Measurements from ENCODE around the gene TTLL5. TPM values are rescaled to one million over a fixed set of nuclear protein-coding genes. Genes with fewer than 3 reads are reported as not detected.

The TTLL5 gene
- total and polyA plus RNA-seq, 2 of the 13 experiments (the other 11 are each of a cell fraction or from before 2014, with no cell fraction given), result 11.8 to 18.8 TPM

DNA sequence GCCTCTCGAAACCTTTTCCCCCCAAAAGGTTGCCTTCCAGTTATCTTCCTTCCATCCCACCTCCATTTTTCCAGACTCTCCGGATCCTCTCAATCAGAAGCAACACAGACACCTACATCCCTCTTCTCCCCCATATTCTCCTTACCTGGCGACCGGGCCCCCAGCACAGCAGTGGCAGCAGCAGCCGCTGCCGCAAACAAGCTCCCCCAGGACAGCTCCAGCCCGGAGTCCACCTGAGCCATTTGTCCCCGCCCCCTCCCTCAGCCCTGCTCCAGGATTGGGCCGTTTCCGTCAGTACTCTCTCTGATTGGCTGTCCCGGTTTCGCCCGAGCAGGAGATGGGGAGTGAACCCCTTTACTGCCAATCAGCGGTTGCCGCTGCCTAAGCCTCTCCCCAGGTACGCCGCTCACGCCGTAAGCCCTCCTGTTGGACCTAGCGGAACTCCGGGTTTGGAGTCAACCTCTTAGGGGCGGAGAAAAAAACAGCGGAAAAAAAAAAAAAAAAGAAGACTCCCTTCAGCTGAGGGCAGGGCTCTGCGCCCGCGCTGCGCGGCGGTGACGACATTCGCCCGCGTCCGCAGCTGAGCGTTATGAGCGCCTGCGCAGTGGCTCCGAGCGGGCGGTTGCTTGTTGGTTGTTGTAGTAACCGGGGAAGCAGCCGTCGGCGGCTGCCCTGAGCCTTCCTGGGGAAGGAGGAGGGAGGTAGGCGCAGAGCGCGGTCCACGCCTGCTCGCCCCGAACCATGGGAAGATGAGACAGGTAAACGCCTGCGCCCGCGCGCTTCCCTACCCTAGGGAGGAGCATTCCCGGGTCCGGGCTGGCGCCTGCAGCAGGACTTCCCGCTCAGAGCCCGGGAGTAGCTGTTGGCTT, at the start of gene TTLL5, which contains the start of gene ERG28 (continued):
- TF ChIP-seq, protein P1, sequence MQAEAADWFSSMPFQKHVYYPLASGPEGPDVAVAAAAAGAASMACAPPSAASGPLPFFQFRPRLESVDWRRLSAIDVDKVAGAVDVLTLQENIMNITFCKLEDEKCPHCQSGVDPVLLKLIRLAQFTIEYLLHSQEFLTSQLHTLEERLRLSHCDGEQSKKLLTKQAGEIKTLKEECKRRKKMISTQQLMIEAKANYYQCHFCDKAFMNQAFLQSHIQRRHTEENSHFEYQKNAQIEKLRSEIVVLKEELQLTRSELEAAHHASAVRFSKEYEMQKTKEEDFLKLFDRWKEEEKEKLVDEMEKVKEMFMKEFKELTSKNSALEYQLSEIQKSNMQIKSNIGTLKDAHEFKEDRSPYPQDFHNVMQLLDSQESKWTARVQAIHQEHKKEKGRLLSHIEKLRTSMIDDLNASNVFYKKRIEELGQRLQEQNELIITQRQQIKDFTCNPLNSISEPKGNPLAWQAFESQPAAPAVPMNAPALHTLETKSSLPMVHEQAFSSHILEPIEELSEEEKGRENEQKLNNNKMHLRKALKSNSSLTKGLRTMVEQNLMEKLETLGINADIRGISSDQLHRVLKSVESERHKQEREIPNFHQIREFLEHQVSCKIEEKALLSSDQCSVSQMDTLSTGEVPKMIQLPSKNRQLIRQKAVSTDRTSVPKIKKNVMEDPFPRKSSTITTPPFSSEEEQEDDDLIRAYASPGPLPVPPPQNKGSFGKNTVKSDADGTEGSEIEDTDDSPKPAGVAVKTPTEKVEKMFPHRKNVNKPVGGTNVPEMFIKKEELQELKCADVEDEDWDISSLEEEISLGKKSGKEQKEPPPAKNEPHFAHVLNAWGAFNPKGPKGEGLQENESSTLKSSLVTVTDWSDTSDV (CRISPR knock-in tag; IDR thresholded peaks at IDR 0.05), result no peak
- TF ChIP-seq U2AF1 (optimal IDR thresholded peaks at IDR 0.05; ENCODE audit: low read depth, low read length) (no peak), ZNF331 (CRISPR knock-in tag; IDR thresholded peaks at IDR 0.05) (peak; percentile 37; the same call in 1 of the 2 replicates), ZNF138 (CRISPR knock-in tag; IDR thresholded peaks at IDR 0.05; ENCODE audit: low read depth) (no peak), ZNF496 (CRISPR knock-in tag; IDR thresholded peaks at IDR 0.05; ENCODE audit: insufficient replicate concordance) (no peak), NR1H2 (CRISPR knock-in tag; IDR thresholded peaks at IDR 0.05; ENCODE audit: borderline replicate concordance, low read depth) (no peak), ZFP90 (CRISPR knock-in tag; IDR thresholded peaks at IDR 0.05; ENCODE audit: borderline replicate concordance) (no peak; the same call in 1 of the 2 replicates), KDM2A (CRISPR knock-in tag; IDR thresholded peaks at IDR 0.05; ENCODE audit: borderline replicate concordance, low read depth) (peak; percentile 88), ZMYM3 (CRISPR knock-in tag; IDR thresholded peaks at IDR 0.05) (no peak), ZNF354B (CRISPR knock-in tag; IDR thresholded peaks at IDR 0.05) (no peak), ZNF256 (CRISPR knock-in tag; conservative IDR thresholded peaks at IDR 0.05) (no peak), ZNF891 (CRISPR knock-in tag; IDR thresholded peaks at IDR 0.05) (no peak), MAF1 (CRISPR knock-in tag; IDR thresholded peaks at IDR 0.05; ENCODE audit: borderline replicate concordance) (no peak), XRCC5 (optimal IDR thresholded peaks at IDR 0.05; ENCODE audit: low read length) (peak; percentile 29)
- TF ChIP-seq, protein P2, sequence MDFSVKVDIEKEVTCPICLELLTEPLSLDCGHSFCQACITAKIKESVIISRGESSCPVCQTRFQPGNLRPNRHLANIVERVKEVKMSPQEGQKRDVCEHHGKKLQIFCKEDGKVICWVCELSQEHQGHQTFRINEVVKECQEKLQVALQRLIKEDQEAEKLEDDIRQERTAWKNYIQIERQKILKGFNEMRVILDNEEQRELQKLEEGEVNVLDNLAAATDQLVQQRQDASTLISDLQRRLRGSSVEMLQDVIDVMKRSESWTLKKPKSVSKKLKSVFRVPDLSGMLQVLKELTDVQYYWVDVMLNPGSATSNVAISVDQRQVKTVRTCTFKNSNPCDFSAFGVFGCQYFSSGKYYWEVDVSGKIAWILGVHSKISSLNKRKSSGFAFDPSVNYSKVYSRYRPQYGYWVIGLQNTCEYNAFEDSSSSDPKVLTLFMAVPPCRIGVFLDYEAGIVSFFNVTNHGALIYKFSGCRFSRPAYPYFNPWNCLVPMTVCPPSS (IDR thresholded peaks at IDR 0.05), result no peak
- TF ChIP-seq, protein P3, sequence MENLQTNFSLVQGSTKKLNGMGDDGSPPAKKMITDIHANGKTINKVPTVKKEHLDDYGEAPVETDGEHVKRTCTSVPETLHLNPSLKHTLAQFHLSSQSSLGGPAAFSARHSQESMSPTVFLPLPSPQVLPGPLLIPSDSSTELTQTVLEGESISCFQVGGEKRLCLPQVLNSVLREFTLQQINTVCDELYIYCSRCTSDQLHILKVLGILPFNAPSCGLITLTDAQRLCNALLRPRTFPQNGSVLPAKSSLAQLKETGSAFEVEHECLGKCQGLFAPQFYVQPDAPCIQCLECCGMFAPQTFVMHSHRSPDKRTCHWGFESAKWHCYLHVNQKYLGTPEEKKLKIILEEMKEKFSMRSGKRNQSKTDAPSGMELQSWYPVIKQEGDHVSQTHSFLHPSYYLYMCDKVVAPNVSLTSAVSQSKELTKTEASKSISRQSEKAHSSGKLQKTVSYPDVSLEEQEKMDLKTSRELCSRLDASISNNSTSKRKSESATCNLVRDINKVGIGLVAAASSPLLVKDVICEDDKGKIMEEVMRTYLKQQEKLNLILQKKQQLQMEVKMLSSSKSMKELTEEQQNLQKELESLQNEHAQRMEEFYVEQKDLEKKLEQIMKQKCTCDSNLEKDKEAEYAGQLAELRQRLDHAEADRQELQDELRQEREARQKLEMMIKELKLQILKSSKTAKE (CRISPR knock-in tag; IDR thresholded peaks at IDR 0.05; ENCODE audit: borderline replicate concordance), result no peak
- TF ChIP-seq, protein P4, sequence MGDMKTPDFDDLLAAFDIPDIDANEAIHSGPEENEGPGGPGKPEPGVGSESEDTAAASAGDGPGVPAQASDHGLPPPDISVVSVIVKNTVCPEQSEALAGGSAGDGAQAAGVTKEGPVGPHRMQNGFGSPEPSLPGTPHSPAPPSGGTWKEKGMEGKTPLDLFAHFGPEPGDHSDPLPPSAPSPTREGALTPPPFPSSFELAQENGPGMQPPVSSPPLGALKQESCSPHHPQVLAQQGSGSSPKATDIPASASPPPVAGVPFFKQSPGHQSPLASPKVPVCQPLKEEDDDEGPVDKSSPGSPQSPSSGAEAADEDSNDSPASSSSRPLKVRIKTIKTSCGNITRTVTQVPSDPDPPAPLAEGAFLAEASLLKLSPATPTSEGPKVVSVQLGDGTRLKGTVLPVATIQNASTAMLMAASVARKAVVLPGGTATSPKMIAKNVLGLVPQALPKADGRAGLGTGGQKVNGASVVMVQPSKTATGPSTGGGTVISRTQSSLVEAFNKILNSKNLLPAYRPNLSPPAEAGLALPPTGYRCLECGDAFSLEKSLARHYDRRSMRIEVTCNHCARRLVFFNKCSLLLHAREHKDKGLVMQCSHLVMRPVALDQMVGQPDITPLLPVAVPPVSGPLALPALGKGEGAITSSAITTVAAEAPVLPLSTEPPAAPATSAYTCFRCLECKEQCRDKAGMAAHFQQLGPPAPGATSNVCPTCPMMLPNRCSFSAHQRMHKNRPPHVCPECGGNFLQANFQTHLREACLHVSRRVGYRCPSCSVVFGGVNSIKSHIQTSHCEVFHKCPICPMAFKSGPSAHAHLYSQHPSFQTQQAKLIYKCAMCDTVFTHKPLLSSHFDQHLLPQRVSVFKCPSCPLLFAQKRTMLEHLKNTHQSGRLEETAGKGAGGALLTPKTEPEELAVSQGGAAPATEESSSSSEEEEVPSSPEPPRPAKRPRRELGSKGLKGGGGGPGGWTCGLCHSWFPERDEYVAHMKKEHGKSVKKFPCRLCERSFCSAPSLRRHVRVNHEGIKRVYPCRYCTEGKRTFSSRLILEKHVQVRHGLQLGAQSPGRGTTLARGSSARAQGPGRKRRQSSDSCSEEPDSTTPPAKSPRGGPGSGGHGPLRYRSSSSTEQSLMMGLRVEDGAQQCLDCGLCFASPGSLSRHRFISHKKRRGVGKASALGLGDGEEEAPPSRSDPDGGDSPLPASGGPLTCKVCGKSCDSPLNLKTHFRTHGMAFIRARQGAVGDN (CRISPR knock-in tag; IDR thresholded peaks at IDR 0.05), result peak; percentile 84
- TF ChIP-seq, protein P5, sequence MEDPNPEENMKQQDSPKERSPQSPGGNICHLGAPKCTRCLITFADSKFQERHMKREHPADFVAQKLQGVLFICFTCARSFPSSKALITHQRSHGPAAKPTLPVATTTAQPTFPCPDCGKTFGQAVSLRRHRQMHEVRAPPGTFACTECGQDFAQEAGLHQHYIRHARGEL (CRISPR knock-in tag; IDR thresholded peaks at IDR 0.05), result no peak
